GM21390 (cell line): ENCODE results near the gene YY2.
"Not testable (repeated sequence)": the region's sequence is repeated elsewhere in the genome, so short reads cannot be mapped to it uniquely, and the experiment has no call there.

Experiments used
- ATAC-seq: cut with Tn5 transposase; IDR thresholded peaks from one replicate; pipeline ENCODE4 v1.9.1; 2021; ENCODE audit not compliant: unreplicated experiment

YY2 gene

GRCh38 chrX:21855937-21856415, at the start of gene YY2:
YY2 (plus strand) TSS chrX:21855987; CDS start chrX:21856485, 498 bp downstream.
- no peak for ATAC-seq

GRCh38 chrX:21806691-21807090, 49.1 kb upstream of the YY2 start:
- no peak for ATAC-seq

- no peak for ATAC-seq
These were observed 44.0 kb upstream of the YY2 start for GRCh38 chrX:21811832-21812231.

GRCh38 chrX:21812628-21813027, 43.2 kb upstream of the YY2 start:
- ATAC-seq: no peak

GRCh38 chrX:21813612-21814368, 42.0 kb upstream of the YY2 start:
- ATAC-seq: no peak

GRCh38 chrX:21816136-21816535, 39.7 kb upstream of the YY2 start:
- ATAC-seq: no peak

GRCh38 chrX:21820170-21820569, 35.6 kb upstream of the YY2 start:
- ATAC-seq: not testable (repeated sequence)

- no peak for ATAC-seq
These were observed 33.9 kb upstream of the YY2 start for GRCh38 chrX:21821875-21822274.

GRCh38 chrX:21831496-21831895, 24.3 kb upstream of the YY2 start:
- ATAC-seq: no peak

GRCh38 chrX:21837056-21837455, 18.7 kb upstream of the YY2 start:
- no peak for ATAC-seq

- ATAC-seq: no peak
These were observed 16.9 kb upstream of the YY2 start for GRCh38 chrX:21838937-21839333.

GRCh38 chrX:21839334-21840192, 16.2 kb upstream of the YY2 start, which contains the start of gene MBTPS2:
MBTPS2 (plus strand) TSS chrX:21839617; CDS start chrX:21839735, 118 bp downstream.
- ATAC-seq: peak; percentile 85

GRCh38 chrX:21840193-21840545, 15.6 kb upstream of the YY2 start:
- ATAC-seq: no peak

- ATAC-seq: no peak
These were observed 12.6 kb upstream of the YY2 start for GRCh38 chrX:21843179-21843578.

GRCh38 chrX:21845096-21845495, 10.7 kb upstream of the YY2 start:
- ATAC-seq: no peak

GRCh38 chrX:21847342-21847741, 8.4 kb upstream of the YY2 start:
- ATAC-seq: no peak

- ATAC-seq: no peak
These were observed 2.2 kb upstream of the YY2 start for GRCh38 chrX:21853578-21853977.

- no peak for ATAC-seq
These were observed 717 bp downstream of the YY2 start for GRCh38 chrX:21856504-21856903.

- ATAC-seq: no peak
These were observed 7.5 kb downstream of the YY2 start for GRCh38 chrX:21863241-21863640.

- ATAC-seq: no peak
These were observed 9.6 kb downstream of the YY2 start for GRCh38 chrX:21865436-21865835.

- ATAC-seq: no peak
These were observed 14.7 kb downstream of the YY2 start for GRCh38 chrX:21870494-21870893.
